Measurements from ENCODE around the gene MARCHF3.

- peak; percentile 69 for TF ChIP-seq CTCF (conservative IDR thresholded peaks at IDR 0.05; ENCODE audit: low read length)
- no peak for TF ChIP-seq EZH2phosphoT487 (IDR thresholded peaks at IDR 0.05; ENCODE audit: borderline replicate concordance, low read depth, low read length)
Observed at GRCh38 chr5:127042593-127042992, 12.2 kb upstream of the MARCHF3 start.
